Measurements from ENCODE around the gene HLA-DMB. TPM values are rescaled to one million over a fixed set of nuclear protein-coding genes. Genes with fewer than 3 reads are reported as not detected.

The HLA-DMB gene
- total RNA-seq, 6 experiments from 2014 or later, result not detected

- Mint-ChIP-seq H3K4me3 (no peak overlapping the region), H3K9me3 (no peaks in the 10 kb centered on the region), H3K27me3 (ENCODE audit: insufficient read depth) (peaks cover 2% of the 10 kb centered on the region), H3K36me3 (ENCODE audit: low read depth) (no peaks in the 10 kb centered on the region), H3K27ac (no peak overlapping the region), H3K4me1 (ENCODE audit: low read depth) (peaks cover 12% of the 10 kb centered on the region)
- no peak for TF ChIP-seq CTCF (IDR thresholded peaks at IDR 0.05)
- DNase-seq, result no peak
Measured at GRCh38 chr6:32905078-32905477, 35.8 kb downstream of the HLA-DMB start.

DNA sequence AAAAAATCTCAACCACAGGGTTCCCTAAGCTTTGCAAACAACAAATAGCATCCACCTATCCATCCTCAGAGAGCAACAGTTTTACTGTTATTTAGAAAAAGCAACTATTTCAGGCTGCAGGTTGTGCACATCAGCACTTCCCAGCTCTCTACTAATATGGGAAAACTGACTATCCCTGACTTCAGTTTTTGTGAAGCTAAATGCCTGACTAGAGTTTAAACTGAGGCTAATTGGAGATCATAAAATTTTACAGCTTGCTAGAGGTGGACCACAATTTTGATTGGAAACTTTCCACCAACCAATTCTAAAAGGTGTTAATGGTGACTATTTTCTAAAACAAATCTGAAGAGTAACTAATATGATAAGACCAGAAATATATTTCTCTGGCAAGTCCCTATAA, 36.9 kb downstream of the HLA-DMB start:
- H3K4me1 Mint-ChIP-seq (ENCODE audit: low read depth), result peaks cover 12% of the 10 kb centered on the region
- H3K27ac Mint-ChIP-seq, result no peak overlapping the region
- peaks cover 2% of the 10 kb centered on the region for H3K27me3 Mint-ChIP-seq (ENCODE audit: insufficient read depth)
- no peaks in the 10 kb centered on the region for H3K9me3 Mint-ChIP-seq
- TF ChIP-seq CTCF (IDR thresholded peaks at IDR 0.05), result no peak
- no peak overlapping the region for H3K4me3 Mint-ChIP-seq
- DNase-seq, result no peak
- H3K36me3 Mint-ChIP-seq (ENCODE audit: low read depth), result no peaks in the 10 kb centered on the region

DNA sequence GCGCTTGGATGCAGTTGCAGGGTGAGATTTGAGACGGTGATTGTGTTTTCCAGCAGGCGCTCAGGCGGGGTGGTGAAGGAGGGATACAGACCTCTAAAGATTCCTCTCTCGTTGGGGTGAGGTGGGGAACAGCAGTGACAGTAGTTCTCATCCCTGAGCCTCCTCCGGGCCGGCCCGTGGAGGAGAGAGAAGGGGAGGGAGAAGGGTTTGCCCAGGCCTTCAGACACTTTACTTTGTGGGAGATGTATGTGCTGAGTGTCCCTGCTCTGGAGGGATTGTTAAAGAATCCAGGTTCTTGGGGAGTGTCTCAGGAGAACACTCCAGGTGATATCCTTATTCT, 45.9 kb downstream of the HLA-DMB start:
- Mint-ChIP-seq H3K36me3 (ENCODE audit: low read depth) (no peaks in the 10 kb centered on the region), H3K27ac (peak overlapping the region; percentile 64), H3K4me1 (ENCODE audit: low read depth) (peaks cover 15% of the 10 kb centered on the region), H3K9me3 (no peaks in the 10 kb centered on the region), H3K27me3 (ENCODE audit: insufficient read depth) (no peaks in the 10 kb centered on the region; the same call in 1 of the 2 replicates), H3K4me3 (peak overlapping the region; percentile 97)
- no peak for TF ChIP-seq CTCF (IDR thresholded peaks at IDR 0.05)
- DNase-seq, result peak; percentile 19

GRCh38 chr6:32894085-32895005, 46.5 kb downstream of the HLA-DMB start:
- Mint-ChIP-seq H3K4me1 (ENCODE audit: low read depth) (peaks cover 21% of the 10 kb centered on the region), H3K27me3 (ENCODE audit: insufficient read depth) (no peaks in the 10 kb centered on the region; the same call in 1 of the 2 replicates), H3K36me3 (ENCODE audit: low read depth) (no peaks in the 10 kb centered on the region), H3K4me3 (peak overlapping the region; percentile 97), H3K9me3 (no peaks in the 10 kb centered on the region), H3K27ac (peak overlapping the region; percentile 76)
- peak; percentile 91 for DNase-seq
- no peak for TF ChIP-seq CTCF (IDR thresholded peaks at IDR 0.05)

GRCh38 chr6:32890831-32891230, 50.0 kb downstream of the HLA-DMB start:
- no peak overlapping the region for H3K27ac Mint-ChIP-seq
- no peak for TF ChIP-seq CTCF (IDR thresholded peaks at IDR 0.05)
- H3K36me3 Mint-ChIP-seq (ENCODE audit: low read depth), result no peaks in the 10 kb centered on the region
- no peak for DNase-seq
- H3K27me3 Mint-ChIP-seq (ENCODE audit: insufficient read depth), result no peaks in the 10 kb centered on the region; the same call in none of the 2 replicates
- H3K4me1 Mint-ChIP-seq (ENCODE audit: low read depth), result peaks cover 41% of the 10 kb centered on the region
- H3K4me3 Mint-ChIP-seq, result no peak overlapping the region
- no peaks in the 10 kb centered on the region for H3K9me3 Mint-ChIP-seq
